CD4-positive, CD25-positive, alpha-beta regulatory T cell (primary cell): Measurements from ENCODE around the gene PIK3C2G. TPM values are rescaled to one million over a fixed set of nuclear protein-coding genes. Genes with fewer than 3 reads are reported as not detected.

Experiments used
- ATAC-seq, 2 donors: fragments of 150-1000 bp; cut with Tn5 transposase; one replicate each; pipeline ENCODE4 v1.10.0; 2021; ENCODE audit warnings: low read depth in 2 of 2, moderate number of reproducible peaks in 2 of 2, moderate library complexity in 1 of 2
- DNase-seq, 3 donors: peaks; one replicate each; pipeline versions ENCODE4 v3.0.0 to v3.0.0-alpha.2; 2012 to 2022; ENCODE audit warnings: mixed read lengths in 1 of 3
- H3K27ac ChIP-seq: one replicate; pipeline ENCODE4 v1.7.0; 2013; ENCODE audit warnings: mild to moderate bottlenecking, low read length; ENCODE audit not compliant: insufficient read depth, poor library complexity, severe bottlenecking
- H3K27me3 ChIP-seq: one replicate; pipeline ENCODE4 v1.7.0; 2013; ENCODE audit warnings: low read length; ENCODE audit not compliant: control insufficient read depth, insufficient read depth
- H3K36me3 ChIP-seq: one replicate; pipeline ENCODE4 v1.7.0; 2013; ENCODE audit warnings: mild to moderate bottlenecking, low read length, moderate library complexity; ENCODE audit not compliant: control insufficient read depth, insufficient read depth
- H3K4me1 ChIP-seq: 2 replicates; pipeline ENCODE4 v1.7.0; 2013; ENCODE audit warnings: mild to moderate bottlenecking, low read length; ENCODE audit not compliant: insufficient read depth, control insufficient read depth, poor library complexity, severe bottlenecking
- H3K4me3 ChIP-seq: one replicate; pipeline ENCODE4 v1.7.0; 2013; ENCODE audit warnings: low read depth, mild to moderate bottlenecking, low read length, moderate library complexity
- H3K9me3 ChIP-seq, 2 experiments: 1 replicate in 1 of 2; 2 replicates in 1 of 2; pipeline ENCODE4 v1.7.0; 2013; ENCODE audit warnings: low read length in 2 of 2, mild to moderate bottlenecking in 1 of 2, moderate library complexity in 1 of 2; ENCODE audit not compliant: control insufficient read depth in 2 of 2
- H3K27ac Mint-ChIP-seq, 3 donors: one replicate each; pipeline ENCODE4 v1.8.0; 2020 to 2022; ENCODE audit warnings: mild to moderate bottlenecking in 3 of 3, mixed read lengths in 3 of 3, moderate library complexity in 2 of 3
- H3K27me3 Mint-ChIP-seq: one replicate; pipeline ENCODE4 v1.8.0; 2022; ENCODE audit warnings: mild to moderate bottlenecking, mixed read lengths
- H3K36me3 Mint-ChIP-seq: one replicate; pipeline ENCODE4 v1.8.0; 2020; ENCODE audit warnings: mixed read lengths
- H3K4me1 Mint-ChIP-seq, 4 donors: one replicate each; pipeline ENCODE4 v1.8.0; 2020 to 2022; ENCODE audit warnings: mixed read lengths in 4 of 4, mild to moderate bottlenecking in 1 of 4
- H3K4me3 Mint-ChIP-seq, 4 donors: one replicate each; pipeline ENCODE4 v1.8.0; 2020 to 2022; ENCODE audit warnings: mild to moderate bottlenecking in 4 of 4, mixed read lengths in 4 of 4, moderate library complexity in 3 of 4
- H3K9me3 Mint-ChIP-seq, 7 donors: one replicate each; pipeline ENCODE4 v1.8.0; 2020 to 2022; ENCODE audit warnings: mixed read lengths in 7 of 7, mild to moderate bottlenecking in 3 of 7, moderate library complexity in 2 of 7
- polyA plus RNA-seq, 4 donors: library from polyadenylated mRNA; unstranded; fragments of 300-500 nt; fragmentation: Illumina TruSeq; gene quantifications; one replicate each; pipeline ENCODE4 v1.2.3, GENCODE V29; 2021
- total RNA-seq: library from RNA; stranded (reverse); gene quantifications from one replicate; pipeline ENCODE4 v1.2.3, GENCODE V29; 2022

The PIK3C2G gene
- total and polyA plus RNA-seq, 5 donors from 2014 or later = not detected

GRCh38 chr12:18327036-18327435, 65.7 kb downstream of the PIK3C2G start:
- H3K4me3 ChIP-seq = no peak overlapping the region
- H3K4me1 ChIP-seq = no peaks in the 10 kb centered on the region
- no peak for DNase-seq
- no peak overlapping the region for H3K27ac ChIP-seq
- ATAC-seq = no peak
- no peak overlapping the region for H3K27ac Mint-ChIP-seq
- no peaks in the 10 kb centered on the region for H3K36me3 ChIP-seq
- no peaks in the 10 kb centered on the region for H3K4me1 Mint-ChIP-seq
- no peaks in the 10 kb centered on the region for H3K27me3 ChIP-seq
- H3K27me3 Mint-ChIP-seq = no peaks in the 10 kb centered on the region
- H3K4me3 Mint-ChIP-seq = no peak overlapping the region
- no peaks in the 10 kb centered on the region for H3K36me3 Mint-ChIP-seq
- H3K9me3 ChIP-seq = no peaks in the 10 kb centered on the region
- peaks cover 0 to 15% (median 0%) of the 10 kb centered on the region in 7 donors for H3K9me3 Mint-ChIP-seq

- Mint-ChIP-seq H3K27ac (no peak overlapping the region), H3K4me3 (no peak overlapping the region), H3K36me3 (no peaks in the 10 kb centered on the region), H3K4me1 (no peaks in the 10 kb centered on the region), H3K27me3 (no peaks in the 10 kb centered on the region), H3K9me3 (peaks cover 0 to 6% (median 0%) of the 10 kb centered on the region in 7 donors)
- Histone ChIP-seq H3K27ac (no peak overlapping the region), H3K4me3 (no peak overlapping the region), H3K4me1 (no peaks in the 10 kb centered on the region), H3K9me3 (no peaks in the 10 kb centered on the region), H3K27me3 (no peaks in the 10 kb centered on the region), H3K36me3 (no peaks in the 10 kb centered on the region)
- DNase-seq (no peak), ATAC-seq (no peak)
Observed at GRCh38 chr12:18332173-18332572, 70.9 kb downstream of the PIK3C2G start.

GRCh38 chr12:18339633-18340032, 78.3 kb downstream of the PIK3C2G start:
- DNase-seq = no peak
- Mint-ChIP-seq H3K4me1 (no peaks in the 10 kb centered on the region), H3K9me3 (peaks cover 0 to 10% (median 1%) of the 10 kb centered on the region in 7 donors), H3K27ac (no peak overlapping the region), H3K36me3 (no peaks in the 10 kb centered on the region), H3K4me3 (no peak overlapping the region), H3K27me3 (no peaks in the 10 kb centered on the region)
- Histone ChIP-seq H3K9me3 (no peaks in the 10 kb centered on the region), H3K36me3 (no peaks in the 10 kb centered on the region), H3K4me3 (no peak overlapping the region), H3K27ac (no peak overlapping the region), H3K4me1 (no peaks in the 10 kb centered on the region), H3K27me3 (no peaks in the 10 kb centered on the region)
- ATAC-seq = no peak

GRCh38 chr12:18340186-18340585, 78.9 kb downstream of the PIK3C2G start:
- H3K9me3 Mint-ChIP-seq = peaks cover 0 to 11% (median 1%) of the 10 kb centered on the region in 7 donors
- Histone ChIP-seq H3K27ac (no peak overlapping the region), H3K4me1 (no peaks in the 10 kb centered on the region), H3K9me3 (no peaks in the 10 kb centered on the region), H3K4me3 (no peak overlapping the region), H3K27me3 (no peaks in the 10 kb centered on the region), H3K36me3 (no peaks in the 10 kb centered on the region)
- H3K27me3 Mint-ChIP-seq = no peaks in the 10 kb centered on the region
- DNase-seq (no peak), ATAC-seq (no peak)
- H3K4me3 Mint-ChIP-seq = peak overlapping the region in 1 of 4 donors; percentile 15
- no peaks in the 10 kb centered on the region for H3K36me3 Mint-ChIP-seq
- H3K4me1 Mint-ChIP-seq = no peaks in the 10 kb centered on the region
- no peak overlapping the region for H3K27ac Mint-ChIP-seq

- Histone ChIP-seq H3K27me3 (no peaks in the 10 kb centered on the region), H3K4me3 (no peak overlapping the region), H3K4me1 (no peaks in the 10 kb centered on the region), H3K9me3 (no peaks in the 10 kb centered on the region), H3K36me3 (no peaks in the 10 kb centered on the region), H3K27ac (no peak overlapping the region)
- Mint-ChIP-seq H3K4me1 (no peaks in the 10 kb centered on the region), H3K27me3 (no peaks in the 10 kb centered on the region), H3K36me3 (no peaks in the 10 kb centered on the region), H3K4me3 (no peak overlapping the region), H3K27ac (no peak overlapping the region), H3K9me3 (peaks cover 0 to 11% (median 1%) of the 10 kb centered on the region in 7 donors)
- DNase-seq (no peak), ATAC-seq (no peak)
Observed at GRCh38 chr12:18340786-18341185, 79.5 kb downstream of the PIK3C2G start.

- Histone ChIP-seq H3K9me3 (no peaks in the 10 kb centered on the region), H3K4me3 (no peak overlapping the region), H3K27ac (no peak overlapping the region), H3K4me1 (no peaks in the 10 kb centered on the region), H3K36me3 (no peaks in the 10 kb centered on the region), H3K27me3 (no peaks in the 10 kb centered on the region)
- no peak overlapping the region for H3K27ac Mint-ChIP-seq
- no peaks in the 10 kb centered on the region for H3K4me1 Mint-ChIP-seq
- ATAC-seq (no peak), DNase-seq (no peak)
- H3K36me3 Mint-ChIP-seq = no peaks in the 10 kb centered on the region
- peaks cover 0 to 11% (median 0%) of the 10 kb centered on the region in 7 donors for H3K9me3 Mint-ChIP-seq
- no peaks in the 10 kb centered on the region for H3K27me3 Mint-ChIP-seq
- H3K4me3 Mint-ChIP-seq = no peak overlapping the region
Observed at GRCh38 chr12:18343708-18344107, 82.4 kb downstream of the PIK3C2G start.

- ATAC-seq (no peak), DNase-seq (no peak)
- Histone ChIP-seq H3K4me3 (no peak overlapping the region), H3K36me3 (no peaks in the 10 kb centered on the region), H3K27ac (no peak overlapping the region), H3K27me3 (no peaks in the 10 kb centered on the region), H3K4me1 (no peaks in the 10 kb centered on the region), H3K9me3 (no peaks in the 10 kb centered on the region)
- H3K4me1 Mint-ChIP-seq = no peaks in the 10 kb centered on the region
- H3K27me3 Mint-ChIP-seq = no peaks in the 10 kb centered on the region
- H3K4me3 Mint-ChIP-seq = no peak overlapping the region
- no peak overlapping the region for H3K27ac Mint-ChIP-seq
- H3K9me3 Mint-ChIP-seq = peaks cover 0 to 11% (median 0%) of the 10 kb centered on the region in 7 donors
- no peaks in the 10 kb centered on the region for H3K36me3 Mint-ChIP-seq
Observed at GRCh38 chr12:18345021-18345735, 83.9 kb downstream of the PIK3C2G start.

- Mint-ChIP-seq H3K4me1 (no peaks in the 10 kb centered on the region), H3K27ac (no peak overlapping the region), H3K4me3 (no peak overlapping the region), H3K9me3 (peaks cover 2 to 11% (median 3%) of the 10 kb centered on the region in 7 donors), H3K27me3 (no peaks in the 10 kb centered on the region), H3K36me3 (no peaks in the 10 kb centered on the region)
- no peaks in the 10 kb centered on the region for H3K9me3 ChIP-seq
- no peak overlapping the region for H3K4me3 ChIP-seq
- H3K27ac ChIP-seq = no peak overlapping the region
- no peaks in the 10 kb centered on the region for H3K36me3 ChIP-seq
- DNase-seq (no peak), ATAC-seq (no peak)
- H3K27me3 ChIP-seq = no peaks in the 10 kb centered on the region
- no peaks in the 10 kb centered on the region for H3K4me1 ChIP-seq
Observed at GRCh38 chr12:18352312-18352711, 91.0 kb downstream of the PIK3C2G start.
